ENCODE data around the gene SGTB.

SGTB gene, protein sequence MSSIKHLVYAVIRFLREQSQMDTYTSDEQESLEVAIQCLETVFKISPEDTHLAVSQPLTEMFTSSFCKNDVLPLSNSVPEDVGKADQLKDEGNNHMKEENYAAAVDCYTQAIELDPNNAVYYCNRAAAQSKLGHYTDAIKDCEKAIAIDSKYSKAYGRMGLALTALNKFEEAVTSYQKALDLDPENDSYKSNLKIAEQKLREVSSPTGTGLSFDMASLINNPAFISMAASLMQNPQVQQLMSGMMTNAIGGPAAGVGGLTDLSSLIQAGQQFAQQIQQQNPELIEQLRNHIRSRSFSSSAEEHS

DNA sequence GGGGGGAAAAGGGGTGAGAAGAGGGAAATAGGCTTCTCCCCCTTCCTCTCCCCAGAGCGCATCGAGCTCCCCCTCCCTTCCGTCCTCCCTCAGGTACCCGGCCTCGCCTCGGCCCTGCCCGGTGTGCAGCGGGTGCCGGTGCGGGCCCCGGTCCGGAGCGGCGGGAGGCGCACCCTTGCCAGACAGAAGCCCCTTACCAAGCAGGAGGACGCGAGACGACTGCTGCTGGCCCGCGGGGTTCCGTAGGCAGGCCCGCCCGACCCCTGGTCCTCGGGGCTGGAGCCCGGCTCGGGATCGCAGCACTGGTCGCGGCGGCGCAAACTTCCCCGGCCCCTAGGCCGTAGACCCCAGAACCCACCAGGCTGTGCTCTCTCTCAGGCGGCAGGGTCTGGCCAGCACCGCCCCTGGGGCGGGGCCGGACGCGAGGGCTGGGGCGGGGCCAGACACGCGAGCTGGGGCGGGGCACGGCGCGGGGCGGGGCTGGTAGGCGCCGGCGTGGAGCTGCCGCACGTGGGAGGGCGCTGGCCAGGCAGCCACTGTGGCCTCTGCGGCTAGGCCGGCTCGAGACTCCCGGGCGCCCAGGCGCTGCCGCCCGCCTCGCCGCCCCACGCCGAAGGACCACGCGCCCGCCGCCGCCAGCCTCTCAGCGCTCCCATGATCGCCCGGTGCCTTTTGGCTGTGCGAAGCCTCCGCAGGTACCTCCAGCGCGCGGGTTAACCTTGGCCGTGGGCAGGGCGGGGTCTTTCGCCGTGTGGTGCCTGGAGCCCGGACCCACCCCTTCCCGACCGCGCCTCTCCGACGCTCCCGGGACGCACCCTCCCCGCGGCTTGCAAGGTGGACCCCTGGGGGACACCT is at the start of gene SGTB, which contains the start of gene NLN:
SGTB (minus strand) TSS at position 390 of the 855 bp plus-strand sequence. CDS start 1,302 bp downstream, outside the sequence.
NLN (plus strand) TSS at position 486 of the 855 bp plus-strand sequence; CDS start at position 655, 169 bp downstream.
- peak; percentile 48 for FAIRE-seq
- peak; percentile 82 for DNase-seq (ENCODE audit: insufficient read length, low spot score)

DNA sequence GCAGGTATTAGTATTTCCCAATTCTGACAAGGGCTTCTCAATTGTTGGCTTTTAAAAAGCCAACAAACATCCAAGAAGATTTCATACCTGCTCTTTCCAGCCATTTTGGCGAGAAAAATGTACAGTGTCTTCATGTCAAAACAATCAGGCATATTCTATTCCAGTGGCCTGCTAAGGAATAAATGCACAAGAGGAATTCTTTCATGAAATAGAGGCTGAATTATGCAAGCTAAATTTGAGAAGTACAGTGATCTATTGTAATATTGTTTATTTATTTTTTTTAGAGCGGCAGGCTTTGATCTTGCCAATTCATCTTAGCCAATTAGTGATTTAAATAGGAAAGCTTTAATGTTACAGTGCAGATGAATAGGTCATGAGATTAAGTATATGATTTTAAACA is 49.4 kb upstream of the SGTB start:
- no peak for FAIRE-seq

DNA sequence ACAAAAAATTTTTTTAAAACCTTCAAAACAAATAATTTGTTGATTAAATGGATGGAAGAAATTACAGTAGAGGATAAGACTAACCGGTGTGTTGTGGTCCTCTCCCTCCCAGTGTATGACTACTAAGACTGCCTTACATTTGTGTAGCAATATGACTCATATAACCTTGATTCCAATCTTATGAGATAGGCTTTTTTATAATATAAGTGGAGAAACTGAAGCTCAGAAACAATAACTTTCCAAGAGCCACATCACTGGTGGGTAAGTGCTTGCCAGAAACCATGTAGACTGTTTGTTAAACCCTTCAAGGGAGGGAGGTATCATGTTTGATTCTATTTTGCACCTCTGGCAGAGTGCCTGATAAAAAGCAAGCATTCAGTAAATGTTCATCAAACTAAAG is 47.6 kb upstream of the SGTB start:
- FAIRE-seq (no peak), DNase-seq (ENCODE audit: insufficient read length, low spot score) (no peak)

More for the DNA sequence above, 49.4 kb upstream of the SGTB start:
- DNase-seq (ENCODE audit: insufficient read length, low spot score) = no peak

DNA sequence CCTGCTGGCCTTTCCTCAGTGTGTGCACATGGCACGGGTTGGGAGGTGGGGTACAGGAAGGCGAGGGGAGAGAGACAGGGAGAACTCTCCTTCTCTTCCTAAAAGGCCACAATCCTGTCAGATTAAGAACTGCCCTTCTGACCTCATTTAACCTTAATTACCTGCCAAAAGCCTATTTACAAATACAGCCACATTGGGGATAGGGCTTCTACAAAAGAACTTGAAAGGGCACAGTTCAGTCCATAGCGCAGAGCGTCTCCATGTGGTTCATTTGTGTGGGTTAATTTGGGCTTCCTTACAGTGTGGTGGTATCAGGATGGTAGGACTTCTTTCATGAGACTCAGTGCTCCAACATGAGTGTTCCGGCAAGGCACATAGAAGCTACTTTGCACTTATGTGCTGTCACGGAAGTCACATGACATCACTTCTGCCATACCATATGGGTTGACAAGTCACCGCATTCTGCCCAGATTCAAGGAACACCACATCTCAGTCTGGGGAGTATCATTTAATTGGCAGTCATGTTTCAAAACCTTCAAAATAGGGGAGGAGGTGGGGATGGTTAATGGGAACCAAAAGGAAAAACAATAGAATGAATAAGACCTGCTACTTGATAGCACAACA is 46.9 kb upstream of the SGTB start:
- FAIRE-seq (no peak), DNase-seq (ENCODE audit: insufficient read length, low spot score) (no peak)

DNA sequence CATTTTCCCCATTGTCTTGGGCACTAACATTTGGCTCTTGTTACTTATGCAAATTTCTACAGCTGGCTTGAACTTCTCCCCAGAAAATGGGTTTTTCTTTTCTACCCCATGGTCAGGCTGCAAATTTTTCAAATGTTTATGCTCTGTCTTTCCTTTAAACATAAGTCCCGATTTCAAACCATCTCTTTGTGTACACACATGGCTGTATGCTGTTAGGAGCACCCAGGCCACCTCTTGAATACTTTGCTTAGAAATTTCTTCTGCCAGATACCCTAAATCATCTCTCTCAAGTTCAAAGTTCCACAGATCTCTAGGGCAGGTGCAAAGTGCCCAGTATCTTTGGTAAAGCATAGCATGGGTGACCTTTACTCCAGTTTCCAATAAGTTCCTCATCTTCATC is 45.7 kb upstream of the SGTB start:
- DNase-seq (ENCODE audit: insufficient read length, low spot score) (no peak), FAIRE-seq (no peak)

DNA sequence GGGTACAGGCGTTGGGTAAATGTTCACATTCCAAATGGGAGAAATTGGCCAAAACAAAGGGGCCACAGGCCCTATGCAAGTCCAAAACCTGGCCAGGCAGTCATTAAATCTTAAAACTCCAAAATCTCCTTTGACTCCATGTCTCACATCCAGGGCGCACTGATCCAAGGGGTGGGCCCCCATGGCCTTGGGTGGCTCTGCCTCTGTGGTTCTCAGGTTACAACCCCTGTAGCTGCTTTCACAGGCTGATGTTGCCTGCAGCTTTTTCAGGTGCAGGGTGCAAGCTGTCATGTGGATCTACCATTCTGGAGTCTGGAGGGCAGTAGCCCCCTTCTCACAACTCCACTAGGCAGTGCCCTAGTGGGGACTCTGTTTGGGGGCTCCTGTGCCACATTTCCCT is 44.9 kb upstream of the SGTB start:
- DNase-seq (ENCODE audit: insufficient read length, low spot score) (no peak), FAIRE-seq (no peak)

DNA sequence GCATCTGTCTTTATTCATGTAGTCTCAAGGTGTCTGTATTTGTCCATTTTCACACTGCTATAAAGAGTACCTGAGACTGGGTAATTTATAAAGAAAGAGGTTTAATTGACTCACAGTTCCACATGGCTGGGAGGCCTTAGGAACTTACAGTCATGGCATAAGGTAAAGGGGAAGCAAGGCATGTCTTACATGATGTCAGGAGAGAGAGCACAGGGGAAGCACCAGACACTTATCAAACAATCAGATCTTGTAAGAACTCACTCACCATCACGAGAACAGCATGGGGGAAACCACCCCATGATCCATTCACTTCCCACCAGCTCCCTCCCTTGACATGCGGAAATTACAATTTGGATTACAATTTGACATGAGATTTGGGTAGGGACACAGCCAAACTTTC is 44.3 kb upstream of the SGTB start:
- FAIRE-seq (no peak), DNase-seq (ENCODE audit: insufficient read length, low spot score) (no peak)

DNA sequence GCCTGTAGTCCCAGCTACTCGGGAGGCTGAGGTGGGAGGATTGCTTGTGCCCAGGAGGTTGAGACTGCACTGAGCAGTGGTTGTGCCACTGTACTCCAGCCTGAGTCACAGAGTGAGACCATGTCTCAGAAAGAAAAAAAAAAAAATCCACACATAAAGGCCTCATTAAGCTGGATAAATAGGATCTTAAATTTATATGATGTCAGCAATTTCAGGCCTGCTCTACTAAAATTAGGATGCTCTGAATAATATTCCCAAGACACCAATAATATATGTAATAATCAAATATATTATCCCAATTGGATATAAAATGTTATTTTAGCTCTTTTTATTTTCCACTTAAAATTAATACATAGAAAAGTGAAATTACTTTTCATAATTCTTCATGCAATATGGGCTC is 43.7 kb upstream of the SGTB start:
- FAIRE-seq = no peak
- DNase-seq (ENCODE audit: insufficient read length, low spot score) = no peak

DNA sequence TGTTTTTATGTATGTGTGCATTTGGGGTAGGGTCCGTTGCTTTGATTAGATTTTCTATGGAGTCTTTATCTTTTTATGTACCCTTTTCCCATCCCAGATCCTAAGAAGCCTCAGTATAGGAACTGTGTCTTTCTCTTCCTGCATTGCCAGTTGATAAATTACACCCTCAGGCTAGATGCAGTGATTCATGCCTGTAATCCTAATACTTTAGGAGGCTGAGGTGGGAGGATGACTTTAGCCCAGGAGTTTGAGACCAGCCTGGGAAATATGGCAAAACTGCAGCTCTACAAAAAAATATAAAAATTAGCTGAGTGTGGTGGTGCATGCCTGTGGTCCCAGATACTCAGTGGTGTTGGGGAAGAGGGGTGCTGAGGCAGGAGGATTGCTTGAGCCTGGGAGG is 40.3 kb upstream of the SGTB start:
- no peak for DNase-seq (ENCODE audit: insufficient read length, low spot score)
- no peak for FAIRE-seq

DNA sequence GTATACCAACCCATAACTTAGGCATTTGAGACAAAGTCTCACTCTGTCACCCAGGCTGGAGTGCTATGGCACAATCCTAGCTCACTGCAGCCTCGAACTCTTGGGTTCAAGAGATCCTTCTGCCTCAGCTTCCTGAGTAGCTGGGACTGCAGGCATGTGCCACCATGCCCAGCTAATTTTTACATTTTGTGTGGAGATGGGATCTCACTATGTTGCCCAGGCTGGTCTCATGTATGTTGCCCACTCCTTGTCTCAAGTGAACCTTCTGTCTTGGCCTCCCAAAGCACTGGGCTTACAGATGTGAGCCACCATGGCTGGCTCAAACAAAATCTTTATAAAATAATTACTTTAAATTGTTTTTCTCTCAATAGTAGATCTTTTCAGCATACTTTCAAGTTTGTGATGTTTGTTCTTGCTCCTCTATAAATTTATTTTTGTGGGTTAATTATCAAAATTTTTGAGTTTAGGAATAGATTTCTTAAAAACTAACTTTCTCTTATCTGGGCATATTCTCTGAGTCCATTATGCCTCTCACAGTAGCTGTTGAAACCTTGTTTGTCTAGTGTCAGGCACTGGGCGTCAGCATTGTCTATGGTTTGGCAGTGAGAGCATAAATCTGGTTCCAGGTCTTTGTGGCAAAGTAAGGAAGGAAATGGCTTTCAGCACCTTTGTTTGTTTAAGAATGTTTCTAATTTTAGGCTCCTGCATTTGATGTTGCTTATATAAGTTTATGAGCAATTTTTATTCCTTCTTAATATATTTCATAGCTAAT is 38.8 kb upstream of the SGTB start:
- DNase-seq (ENCODE audit: insufficient read length, low spot score) (no peak), FAIRE-seq (peak; percentile 18)

DNA sequence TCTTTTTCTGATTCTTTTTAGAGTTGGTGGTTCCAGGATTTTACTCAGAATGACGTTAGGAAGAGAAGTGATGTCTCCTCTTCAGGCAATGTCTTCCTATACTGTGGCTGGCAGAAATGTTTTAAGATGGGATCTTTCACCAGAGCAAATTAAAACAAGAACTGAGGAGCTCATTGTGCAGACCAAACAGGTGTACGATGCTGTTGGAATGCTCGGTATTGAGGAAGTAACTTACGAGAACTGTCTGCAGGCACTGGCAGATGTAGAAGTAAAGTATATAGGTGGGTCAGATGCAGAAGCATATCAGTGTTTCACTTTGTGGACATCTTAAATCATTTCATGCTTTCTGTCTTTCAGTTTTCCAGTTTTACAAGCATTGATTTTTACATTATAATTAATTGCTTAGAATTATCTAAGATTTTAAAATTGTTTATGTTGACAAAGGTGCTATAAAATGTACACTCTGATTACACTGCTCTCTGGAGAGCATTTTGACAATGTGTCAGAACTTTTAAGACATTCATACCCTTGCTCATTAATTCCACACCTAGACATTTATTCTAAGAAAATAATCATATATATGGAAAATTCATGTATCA is 36.7 kb upstream of the SGTB start:
- FAIRE-seq = no peak
- no peak for DNase-seq (ENCODE audit: insufficient read length, low spot score)

DNA sequence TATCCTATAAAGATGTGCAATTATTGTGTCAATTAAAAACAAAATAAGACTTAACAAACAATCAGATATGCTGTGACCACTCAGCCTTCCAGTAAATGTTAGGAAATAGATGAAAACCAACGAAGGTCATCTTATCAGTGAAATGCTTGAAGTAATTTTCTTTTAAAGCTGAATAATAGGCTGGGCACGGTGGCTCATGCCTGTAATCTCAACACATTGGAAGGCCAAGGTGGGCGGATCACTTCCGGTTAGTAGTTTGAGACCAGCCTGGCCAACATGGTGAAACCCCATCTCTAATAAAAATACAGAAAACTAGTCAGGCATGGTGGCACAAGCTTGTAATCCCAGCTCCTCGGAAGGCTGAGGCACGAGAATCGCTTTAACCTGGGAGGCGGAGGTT is 31.3 kb upstream of the SGTB start:
- no peak for DNase-seq (ENCODE audit: insufficient read length, low spot score)
- no peak for FAIRE-seq

DNA sequence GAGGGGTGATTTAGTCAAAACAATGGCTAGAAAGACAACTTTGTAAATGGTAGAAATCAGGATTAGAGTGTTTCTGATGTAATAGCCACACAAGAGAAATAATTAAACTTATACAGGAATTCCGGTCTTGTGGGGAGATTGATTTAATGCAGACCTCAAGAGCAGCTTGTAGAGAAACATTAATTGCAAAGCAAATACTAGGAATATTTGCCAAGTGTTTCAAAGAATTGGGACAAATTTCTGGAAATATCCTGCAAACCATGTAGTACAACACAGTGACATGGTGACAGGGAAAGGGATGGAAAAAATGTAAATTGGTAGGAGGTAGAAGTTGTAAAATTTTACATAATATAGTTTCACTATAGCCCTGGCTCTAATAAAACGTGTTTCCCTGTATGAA is 29.0 kb upstream of the SGTB start:
- no peak for DNase-seq (ENCODE audit: insufficient read length, low spot score)
- FAIRE-seq = no peak

DNA sequence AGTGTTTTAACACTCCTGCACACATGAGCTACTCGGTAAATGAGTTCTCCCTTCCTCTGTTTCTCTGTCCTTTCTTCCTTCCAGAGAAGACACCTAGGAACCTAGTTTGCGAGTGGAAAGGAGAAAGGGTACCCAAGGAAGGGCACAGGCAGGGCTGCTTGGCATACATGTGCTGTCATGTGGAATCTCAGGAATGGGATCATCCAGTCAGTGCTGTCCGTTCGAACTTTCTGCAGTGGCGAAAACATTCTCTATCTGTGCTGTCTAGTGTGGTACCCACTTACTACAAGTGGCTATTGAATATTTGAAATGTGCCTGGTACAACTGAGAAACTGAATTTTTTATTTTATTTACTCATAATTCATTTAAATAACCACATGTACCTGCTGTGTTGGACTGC is 28.0 kb upstream of the SGTB start:
- DNase-seq (ENCODE audit: insufficient read length, low spot score) (no peak), FAIRE-seq (no peak)

DNA sequence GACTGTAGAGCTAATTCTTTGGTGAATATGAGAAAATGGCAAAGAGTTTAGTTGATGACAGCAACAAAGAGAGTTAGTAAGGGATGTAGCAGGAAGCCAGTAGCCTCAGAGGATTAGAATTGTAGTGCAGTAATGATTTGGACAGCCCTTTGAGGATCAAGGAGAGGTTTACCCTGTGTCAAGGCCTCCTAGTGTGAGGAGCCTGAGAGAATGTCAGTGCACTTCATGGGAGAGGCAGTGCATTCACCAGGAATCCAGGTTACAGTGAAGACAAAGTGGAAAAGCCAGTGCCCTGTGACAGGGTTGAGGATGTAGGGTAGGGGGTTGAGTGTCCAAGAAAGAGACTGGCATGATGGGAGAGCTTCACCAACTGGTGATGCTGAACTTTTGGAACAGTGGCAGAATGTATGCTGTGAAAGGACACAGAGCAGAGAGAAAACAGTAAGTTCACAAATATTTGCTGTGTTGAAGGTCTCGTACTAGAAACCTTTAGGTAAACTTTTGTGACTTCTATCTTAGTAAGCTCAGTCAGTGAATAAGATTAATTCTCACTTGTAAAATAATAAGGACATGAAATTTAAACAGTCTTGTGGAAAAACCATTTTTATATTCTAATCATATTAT is 27.4 kb upstream of the SGTB start:
- FAIRE-seq (no peak), DNase-seq (ENCODE audit: insufficient read length, low spot score) (no peak)

DNA sequence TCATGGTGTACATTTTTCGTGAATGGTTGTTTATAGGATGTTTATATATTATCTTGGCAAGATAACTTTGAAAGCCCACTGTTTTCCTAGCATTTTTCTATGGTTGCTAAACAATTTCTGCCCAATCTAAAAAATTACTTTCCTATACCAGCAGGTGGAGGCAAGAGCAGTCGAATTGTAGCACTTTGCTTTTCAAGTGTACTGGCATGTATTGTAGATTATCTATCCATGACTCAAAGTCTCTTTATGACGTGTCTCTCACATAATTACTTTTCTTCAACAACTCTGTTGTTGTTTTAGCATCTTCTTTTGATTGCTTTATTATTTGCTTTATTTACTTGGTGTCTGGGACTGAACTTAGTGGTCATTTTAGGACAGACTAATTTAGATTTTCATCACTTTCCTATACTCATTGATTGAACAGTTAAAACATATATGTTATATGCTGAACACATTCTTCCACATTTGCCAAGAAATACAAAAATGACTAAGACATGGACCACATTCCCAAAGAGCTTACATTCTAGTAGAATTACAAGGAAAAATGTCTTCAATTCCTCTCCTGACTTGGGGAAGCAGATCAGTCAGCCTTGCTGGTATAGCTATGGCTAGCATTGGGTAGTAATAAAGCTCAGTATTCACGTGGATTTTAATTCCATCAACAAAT is 20.8 kb upstream of the SGTB start:
- peak; percentile 35 for DNase-seq (ENCODE audit: insufficient read length, low spot score)
- FAIRE-seq = peak; percentile 89

DNA sequence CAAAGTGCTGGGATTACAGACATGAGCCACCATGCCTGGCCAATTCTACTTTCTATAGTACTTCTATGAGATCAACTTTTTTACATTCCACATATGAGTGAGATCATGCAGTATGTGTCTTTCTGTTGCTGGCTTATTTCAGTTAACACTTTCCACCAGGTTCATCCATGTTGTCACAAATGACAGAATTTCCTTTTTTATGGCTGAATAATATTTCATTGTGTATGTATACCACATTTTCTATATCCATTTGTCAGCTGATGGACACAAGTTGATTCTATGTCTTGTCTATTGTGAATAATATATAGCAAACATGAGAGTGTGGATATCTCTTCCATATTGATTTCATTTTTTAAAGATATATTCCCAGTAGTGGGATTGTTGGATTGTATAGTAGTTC is 17.3 kb upstream of the SGTB start:
- FAIRE-seq (no peak), DNase-seq (ENCODE audit: insufficient read length, low spot score) (no peak)

DNA sequence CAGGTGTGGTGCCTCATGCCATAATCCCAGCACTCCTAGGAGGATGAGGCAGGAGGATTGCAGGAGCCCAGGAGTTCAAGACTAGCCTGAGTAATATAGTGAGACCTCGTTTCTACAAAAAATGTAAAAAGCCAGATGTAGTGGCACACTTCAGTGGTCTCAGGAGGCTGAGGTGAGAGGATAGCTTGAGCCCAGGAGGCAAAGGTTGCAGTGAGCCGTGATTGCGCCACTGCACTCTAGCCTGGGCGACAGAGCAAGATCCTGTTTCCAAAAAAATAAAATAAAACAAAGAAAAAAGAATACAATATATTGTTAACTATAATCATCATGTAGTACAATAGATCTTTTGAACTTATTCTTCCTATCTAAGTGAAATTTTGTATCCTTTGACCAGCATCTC is 16.4 kb upstream of the SGTB start:
- no peak for FAIRE-seq
- no peak for DNase-seq (ENCODE audit: insufficient read length, low spot score)

DNA sequence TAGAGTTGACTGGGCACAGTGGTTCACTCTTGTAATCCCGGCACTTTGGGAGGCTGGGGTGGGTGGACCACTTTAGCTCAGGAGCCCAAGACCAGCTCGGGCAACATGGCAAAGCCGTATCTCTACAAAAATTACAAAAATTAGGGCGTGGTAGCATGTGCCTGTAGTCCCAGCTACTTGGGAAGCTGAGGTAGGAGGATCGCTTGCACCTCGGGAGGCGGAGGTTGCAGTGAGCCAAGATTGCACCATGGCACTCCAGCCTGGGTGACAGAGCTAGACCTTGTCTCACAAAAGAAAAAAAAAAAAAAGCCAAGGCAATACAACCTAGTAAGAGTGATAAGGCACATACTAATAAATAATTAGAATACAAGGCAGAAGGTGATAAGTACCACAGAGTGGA is 15.9 kb upstream of the SGTB start:
- no peak for DNase-seq (ENCODE audit: insufficient read length, low spot score)
- FAIRE-seq = no peak
